Cardiac ventricle fibroblast (primary cell): Measurements from ENCODE around the gene BTLA. TPM values are rescaled to one million over a fixed set of nuclear protein-coding genes. Genes with fewer than 3 reads are reported as not detected.

ENCODE experiments used
- total RNA-seq: library from RNA; depleted of rRNA; stranded (reverse); fragments of >200 nt; gene quantifications from 2 replicates; pipeline ENCODE4 v1.2.3, GENCODE V29; 2015

The BTLA gene
- total RNA-seq: not detected in 2 replicates

GRCh38 chr3:112498914-112499711 lies at the start of gene BTLA:
Gene BTLA, minus strand, starts transcription at chr3:112499472. Its CDS starts 114 bp downstream, at chr3:112499358.

Other genes with a start within 250 kb of the BTLA start
- 0.19 TPM in 1 of 2 replicates, not detected in the other for gene SLC9C1, start 205.3 kb downstream of the BTLA start, total RNA-seq
- 7.8 and 8.7 TPM in 2 replicates for gene CD200, start 166.3 kb downstream of the BTLA start, total RNA-seq
- 41.8 and 47.4 TPM in 2 replicates for gene ATG3, start 62.5 kb upstream of the BTLA start, total RNA-seq
- 31.2 and 35.7 TPM in 2 replicates for gene SLC35A5, start 62.6 kb upstream of the BTLA start, total RNA-seq
- 829 and 895 TPM in 2 replicates for gene CCDC80, start 141.7 kb upstream of the BTLA start, total RNA-seq